HFF-Myc (cell line): Measurements from ENCODE around the gene UGT1A8.
A peak's percentile ranks its signal among the peaks of the same experiment; 100 is the strongest.

Experiments
- DNase-seq: peaks from one replicate; pipeline ENCODE4 v3.0.0-alpha.2; 2011; ENCODE audit warnings: low read depth; ENCODE audit errors: extremely low read depth
- H3K4me3 ChIP-seq: replicated peaks from 2 replicates; pipeline ENCODE4 v1.5.1; 2011; ENCODE audit warnings: low read depth, mild to moderate bottlenecking, control low read depth, low read length
- TF ChIP-seq, protein P1 (sequence below): IDR thresholded peaks from 2 replicates; pipeline ENCODE4 v1.5.1; 2012; ENCODE audit warnings: mild to moderate bottlenecking, low read depth, low read length, control low read depth; ENCODE audit errors: missing control alignments

The UGT1A8 gene

DNA sequence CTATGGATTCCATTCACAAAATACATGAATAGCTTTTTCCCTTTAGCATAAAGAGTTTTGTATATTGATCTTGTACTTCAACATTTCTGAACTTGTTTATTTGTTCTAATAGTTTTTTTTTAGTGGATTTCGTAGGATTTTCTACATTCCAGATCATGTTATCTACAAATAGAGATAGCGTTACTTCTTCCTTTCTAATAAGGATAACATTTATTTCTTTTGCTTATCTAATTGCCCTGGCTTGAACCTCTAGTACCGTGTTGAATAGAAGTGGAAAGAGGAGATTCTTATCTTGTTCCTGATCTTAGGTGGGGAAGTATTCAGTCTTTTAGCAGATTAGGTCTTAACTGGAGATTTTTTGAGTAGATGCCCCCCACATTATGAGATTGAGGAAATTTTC is 84.8 kb downstream of the UGT1A8 start:
- no peak for DNase-seq
- TF ChIP-seq, protein P1, sequence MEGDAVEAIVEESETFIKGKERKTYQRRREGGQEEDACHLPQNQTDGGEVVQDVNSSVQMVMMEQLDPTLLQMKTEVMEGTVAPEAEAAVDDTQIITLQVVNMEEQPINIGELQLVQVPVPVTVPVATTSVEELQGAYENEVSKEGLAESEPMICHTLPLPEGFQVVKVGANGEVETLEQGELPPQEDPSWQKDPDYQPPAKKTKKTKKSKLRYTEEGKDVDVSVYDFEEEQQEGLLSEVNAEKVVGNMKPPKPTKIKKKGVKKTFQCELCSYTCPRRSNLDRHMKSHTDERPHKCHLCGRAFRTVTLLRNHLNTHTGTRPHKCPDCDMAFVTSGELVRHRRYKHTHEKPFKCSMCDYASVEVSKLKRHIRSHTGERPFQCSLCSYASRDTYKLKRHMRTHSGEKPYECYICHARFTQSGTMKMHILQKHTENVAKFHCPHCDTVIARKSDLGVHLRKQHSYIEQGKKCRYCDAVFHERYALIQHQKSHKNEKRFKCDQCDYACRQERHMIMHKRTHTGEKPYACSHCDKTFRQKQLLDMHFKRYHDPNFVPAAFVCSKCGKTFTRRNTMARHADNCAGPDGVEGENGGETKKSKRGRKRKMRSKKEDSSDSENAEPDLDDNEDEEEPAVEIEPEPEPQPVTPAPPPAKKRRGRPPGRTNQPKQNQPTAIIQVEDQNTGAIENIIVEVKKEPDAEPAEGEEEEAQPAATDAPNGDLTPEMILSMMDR = no peak
- H3K4me3 ChIP-seq = no peak overlapping the region

DNA sequence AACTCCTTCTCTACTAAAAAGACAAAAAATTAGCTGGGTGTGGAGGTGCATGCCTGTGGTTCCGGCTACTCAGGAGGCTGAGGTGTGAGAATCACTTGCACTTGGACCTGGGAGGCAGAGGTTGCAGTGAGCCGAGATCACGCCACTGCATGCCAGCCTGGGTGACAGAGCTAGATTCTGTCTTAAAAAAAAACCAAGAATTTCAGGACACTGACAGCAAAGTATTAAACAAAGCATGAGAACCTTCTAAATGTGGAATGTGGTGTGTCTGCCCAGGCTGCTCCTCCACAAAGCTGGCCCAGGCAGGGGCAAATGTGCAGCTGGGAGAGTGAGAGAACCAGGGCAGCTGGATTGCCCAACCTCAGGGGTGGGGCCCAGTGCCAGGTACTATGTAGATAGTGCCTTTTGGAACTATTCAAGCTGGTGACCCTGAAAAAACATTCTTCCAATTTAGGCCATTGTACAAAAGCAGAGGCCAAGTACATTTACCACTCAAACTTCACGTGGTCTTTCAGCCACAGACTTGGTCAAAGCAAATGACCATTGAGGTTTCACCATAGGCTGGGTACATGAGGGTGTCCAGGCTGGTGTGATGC is 88.6 kb downstream of the UGT1A8 start:
- no peak overlapping the region for H3K4me3 ChIP-seq
- DNase-seq = no peak
- TF ChIP-seq, protein P1 = no peak

DNA sequence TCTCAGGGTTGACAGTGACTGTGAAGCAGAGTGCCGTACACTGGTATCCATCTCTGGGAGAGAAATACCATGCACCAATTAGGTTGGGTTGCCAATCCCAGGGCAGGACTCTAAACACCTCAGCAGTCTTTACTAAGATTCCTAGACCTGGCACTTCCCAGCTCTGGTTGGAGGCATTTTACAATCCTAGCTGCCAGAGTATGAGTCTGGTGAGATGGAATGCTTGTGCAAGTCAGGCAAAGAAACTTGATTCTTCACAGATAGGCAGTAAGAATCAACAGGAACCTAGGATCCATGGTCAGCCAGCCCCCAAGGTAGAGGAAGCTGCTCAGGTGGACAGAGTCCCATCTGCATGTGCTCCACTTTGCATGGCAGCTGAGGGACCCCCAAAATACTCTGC is 89.3 kb downstream of the UGT1A8 start:
- H3K4me3 ChIP-seq = no peak overlapping the region
- no peak for DNase-seq
- TF ChIP-seq, protein P1 = no peak

DNA sequence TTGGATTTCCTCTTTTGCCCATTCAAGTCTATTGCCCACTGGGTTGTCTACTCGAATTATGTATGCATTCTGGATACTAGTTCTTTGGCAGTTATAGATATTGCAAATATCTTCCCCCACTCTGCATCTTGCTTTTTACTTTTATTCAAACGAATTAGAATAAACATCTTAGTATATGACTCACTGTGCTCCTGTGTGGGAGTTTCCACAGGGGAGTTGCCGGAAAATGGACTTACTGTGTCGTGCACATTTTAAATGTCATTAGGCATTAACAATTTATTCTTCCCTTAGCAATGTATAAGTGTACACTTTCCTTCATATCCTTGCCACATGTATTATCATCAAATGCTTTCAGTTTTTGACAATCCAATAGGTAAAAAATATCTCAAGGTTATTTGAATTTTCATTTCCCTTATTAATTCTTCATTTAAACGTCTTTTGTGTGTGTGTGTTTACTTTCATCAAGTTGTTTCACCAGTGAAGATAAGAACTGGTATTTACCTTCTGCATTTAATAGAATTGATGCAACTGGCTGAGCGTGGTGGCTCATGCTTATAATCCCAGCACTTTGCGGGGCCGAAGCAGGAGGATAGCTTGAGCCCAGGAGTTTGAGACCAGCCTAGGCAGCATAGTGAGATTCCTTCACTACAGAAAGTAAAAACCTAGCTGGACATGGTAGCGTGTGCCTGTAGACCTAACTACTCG is 90.7 kb downstream of the UGT1A8 start:
- TF ChIP-seq, protein P1 = no peak
- no peak overlapping the region for H3K4me3 ChIP-seq
- no peak for DNase-seq

DNA sequence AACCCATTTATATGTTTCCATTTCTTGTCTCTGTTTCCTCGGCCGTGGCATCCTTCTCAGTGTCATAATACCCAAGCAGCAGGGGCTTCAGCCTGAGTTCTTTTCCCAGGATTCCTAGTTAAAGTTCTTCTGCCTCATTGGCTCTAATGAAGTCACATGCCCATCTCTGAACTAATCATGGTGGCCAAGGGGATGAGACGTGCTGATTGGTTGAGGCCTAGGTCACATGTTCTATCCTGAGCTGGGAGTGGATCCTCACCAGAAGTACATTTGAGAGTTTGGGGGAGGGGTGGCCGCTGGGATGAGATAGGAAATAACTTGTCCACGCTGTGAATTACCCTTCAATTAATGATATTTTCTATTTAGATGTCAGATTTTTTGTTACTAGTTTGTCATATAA is 91.5 kb downstream of the UGT1A8 start:
- no peak for DNase-seq
- no peak overlapping the region for H3K4me3 ChIP-seq
- TF ChIP-seq, protein P1 = no peak

DNA sequence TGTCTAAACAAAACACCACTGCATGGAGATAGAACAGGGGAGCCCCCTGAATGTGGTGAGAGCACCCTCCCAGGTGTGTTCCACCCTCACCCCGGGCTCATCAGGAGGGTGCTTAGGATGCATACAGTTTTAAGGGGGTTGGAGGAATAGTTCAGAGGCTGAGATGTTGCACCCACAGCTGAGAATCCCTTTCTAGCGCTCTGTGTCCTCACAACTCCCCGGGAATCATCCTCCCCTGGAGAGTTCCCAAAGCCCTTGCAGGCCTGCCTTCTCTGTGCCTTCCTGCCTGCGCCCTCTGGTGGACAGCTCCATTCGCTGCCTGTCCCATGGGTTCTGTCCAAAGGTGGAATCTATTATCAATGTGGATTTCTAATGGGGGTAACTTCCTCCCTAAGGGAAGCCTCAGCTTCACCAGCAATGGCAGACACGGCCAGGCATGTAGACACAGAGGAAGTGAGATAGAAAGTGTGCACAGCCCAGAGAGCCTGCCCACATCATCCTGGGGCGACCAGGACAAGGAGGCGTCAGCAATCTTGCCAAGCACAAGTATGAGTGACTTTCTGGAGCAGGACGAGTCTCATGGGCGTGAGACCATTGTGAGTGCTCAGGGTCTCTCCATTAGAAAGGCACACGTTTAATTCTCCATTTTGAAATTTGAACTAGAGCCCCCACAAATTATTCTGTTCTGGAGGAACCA is 94.0 kb downstream of the UGT1A8 start:
- H3K4me3 ChIP-seq = no peak overlapping the region
- TF ChIP-seq, protein P1 = peak; percentile 97
- peak; percentile 47 for DNase-seq
